SK-N-SH treated with all-trans-retinoic acid at 6 μM for 48 hours (cell line): Measurements from ENCODE around the gene AIF1L.

Source experiments
- BACH2 ChIP-seq: fragments of 250-450 bp; sonication (Bioruptor Pico); IDR thresholded peaks from 2 replicates; pipeline ENCODE4 v1.9.0; 2021; ENCODE audit warnings: mild to moderate bottlenecking, borderline replicate concordance
- RARB ChIP-seq: fragments of 250-450 bp; sonication (Bioruptor Pico); IDR thresholded peaks from 2 replicates; pipeline ENCODE4 v1.8.0; 2021; ENCODE audit warnings: mild to moderate bottlenecking, moderate library complexity
- ZFP30 ChIP-seq: fragments of 450-650 bp; formaldehyde crosslinking; IDR thresholded peaks from 2 replicates; pipeline ENCODE4 v1.5.0; 2022; ENCODE audit warnings: mild to moderate bottlenecking, moderate library complexity
- ZNF8 ChIP-seq: fragments of 450-650 bp; formaldehyde crosslinking; IDR thresholded peaks from 2 replicates; pipeline ENCODE4 v1.5.0; 2020; ENCODE audit warnings: mild to moderate bottlenecking, moderate library complexity
- TF ChIP-seq, protein P1 (sequence below): fragments of 250-450 bp; sonication (Bioruptor Pico); IDR thresholded peaks from 2 replicates; pipeline ENCODE4 v1.5.1; 2021; ENCODE audit warnings: mild to moderate bottlenecking, moderate library complexity
- TF ChIP-seq, protein P2 (sequence below): fragments of 250-450 bp; sonication (Bioruptor Pico); IDR thresholded peaks from 2 replicates; pipeline ENCODE4 v1.8.0; 2020; ENCODE audit warnings: mild to moderate bottlenecking, moderate library complexity, borderline replicate concordance

GRCh38 chr9:131099102-131099606 is 2.8 kb downstream of the AIF1L start:
- no peak for TF ChIP-seq ZNF8 (CRISPR knock-in tag)
- TF ChIP-seq RARB: no peak
- TF ChIP-seq, protein P1, sequence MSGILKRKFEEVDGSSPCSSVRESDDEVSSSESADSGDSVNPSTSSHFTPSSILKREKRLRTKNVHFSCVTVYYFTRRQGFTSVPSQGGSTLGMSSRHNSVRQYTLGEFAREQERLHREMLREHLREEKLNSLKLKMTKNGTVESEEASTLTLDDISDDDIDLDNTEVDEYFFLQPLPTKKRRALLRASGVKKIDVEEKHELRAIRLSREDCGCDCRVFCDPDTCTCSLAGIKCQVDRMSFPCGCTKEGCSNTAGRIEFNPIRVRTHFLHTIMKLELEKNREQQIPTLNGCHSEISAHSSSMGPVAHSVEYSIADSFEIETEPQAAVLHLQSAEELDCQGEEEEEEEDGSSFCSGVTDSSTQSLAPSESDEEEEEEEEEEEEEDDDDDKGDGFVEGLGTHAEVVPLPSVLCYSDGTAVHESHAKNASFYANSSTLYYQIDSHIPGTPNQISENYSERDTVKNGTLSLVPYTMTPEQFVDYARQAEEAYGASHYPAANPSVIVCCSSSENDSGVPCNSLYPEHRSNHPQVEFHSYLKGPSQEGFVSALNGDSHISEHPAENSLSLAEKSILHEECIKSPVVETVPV: no peak
- TF ChIP-seq, protein P2, sequence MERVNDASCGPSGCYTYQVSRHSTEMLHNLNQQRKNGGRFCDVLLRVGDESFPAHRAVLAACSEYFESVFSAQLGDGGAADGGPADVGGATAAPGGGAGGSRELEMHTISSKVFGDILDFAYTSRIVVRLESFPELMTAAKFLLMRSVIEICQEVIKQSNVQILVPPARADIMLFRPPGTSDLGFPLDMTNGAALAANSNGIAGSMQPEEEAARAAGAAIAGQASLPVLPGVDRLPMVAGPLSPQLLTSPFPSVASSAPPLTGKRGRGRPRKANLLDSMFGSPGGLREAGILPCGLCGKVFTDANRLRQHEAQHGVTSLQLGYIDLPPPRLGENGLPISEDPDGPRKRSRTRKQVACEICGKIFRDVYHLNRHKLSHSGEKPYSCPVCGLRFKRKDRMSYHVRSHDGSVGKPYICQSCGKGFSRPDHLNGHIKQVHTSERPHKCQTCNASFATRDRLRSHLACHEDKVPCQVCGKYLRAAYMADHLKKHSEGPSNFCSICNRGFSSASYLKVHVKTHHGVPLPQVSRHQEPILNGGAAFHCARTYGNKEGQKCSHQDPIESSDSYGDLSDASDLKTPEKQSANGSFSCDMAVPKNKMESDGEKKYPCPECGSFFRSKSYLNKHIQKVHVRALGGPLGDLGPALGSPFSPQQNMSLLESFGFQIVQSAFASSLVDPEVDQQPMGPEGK (CRISPR knock-in tag): no peak
- TF ChIP-seq BACH2 (CRISPR knock-in tag): no peak
- TF ChIP-seq ZFP30 (CRISPR knock-in tag): no peak
